ENCODE data around the gene EPHB1. TPM values are rescaled to one million over a fixed set of nuclear protein-coding genes. Genes with fewer than 3 reads are reported as not detected.

The EPHB1 gene
- total RNA-seq, 1 experiment from 2014 or later: 0.73 TPM

GRCh38 chr3:134939978-134940377 lies 144.9 kb downstream of the EPHB1 start:
- CTCF ChIA-PET: no interaction called here
- TF ChIP-seq, protein P1, sequence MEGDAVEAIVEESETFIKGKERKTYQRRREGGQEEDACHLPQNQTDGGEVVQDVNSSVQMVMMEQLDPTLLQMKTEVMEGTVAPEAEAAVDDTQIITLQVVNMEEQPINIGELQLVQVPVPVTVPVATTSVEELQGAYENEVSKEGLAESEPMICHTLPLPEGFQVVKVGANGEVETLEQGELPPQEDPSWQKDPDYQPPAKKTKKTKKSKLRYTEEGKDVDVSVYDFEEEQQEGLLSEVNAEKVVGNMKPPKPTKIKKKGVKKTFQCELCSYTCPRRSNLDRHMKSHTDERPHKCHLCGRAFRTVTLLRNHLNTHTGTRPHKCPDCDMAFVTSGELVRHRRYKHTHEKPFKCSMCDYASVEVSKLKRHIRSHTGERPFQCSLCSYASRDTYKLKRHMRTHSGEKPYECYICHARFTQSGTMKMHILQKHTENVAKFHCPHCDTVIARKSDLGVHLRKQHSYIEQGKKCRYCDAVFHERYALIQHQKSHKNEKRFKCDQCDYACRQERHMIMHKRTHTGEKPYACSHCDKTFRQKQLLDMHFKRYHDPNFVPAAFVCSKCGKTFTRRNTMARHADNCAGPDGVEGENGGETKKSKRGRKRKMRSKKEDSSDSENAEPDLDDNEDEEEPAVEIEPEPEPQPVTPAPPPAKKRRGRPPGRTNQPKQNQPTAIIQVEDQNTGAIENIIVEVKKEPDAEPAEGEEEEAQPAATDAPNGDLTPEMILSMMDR (IDR thresholded peaks at IDR 0.05; ENCODE audit: unreplicated experiment): no peak
- Mint-ChIP-seq H3K36me3 (ENCODE audit: insufficient read depth, unreplicated experiment) (no peaks in the 10 kb centered on the region), H3K4me1 (ENCODE audit: low read depth, unreplicated experiment) (no peaks in the 10 kb centered on the region), H3K4me3 (ENCODE audit: low read depth, unreplicated experiment) (no peak overlapping the region), H3K27ac (ENCODE audit: unreplicated experiment) (no peak overlapping the region), H3K27me3 (ENCODE audit: unreplicated experiment) (peaks cover 21% of the 10 kb centered on the region), H3K9me3 (ENCODE audit: low read depth, unreplicated experiment) (peaks cover 4% of the 10 kb centered on the region)
- no TSS peak for BruUV-seq (replicated peaks)
- no peak for DNase-seq
- intact Hi-C loops (cut with micrococcal nuclease; ENCODE audit: unreplicated experiment): no loop called here

- CTCF ChIA-PET: no interaction called here
- Mint-ChIP-seq H3K27ac (ENCODE audit: unreplicated experiment) (no peak overlapping the region), H3K9me3 (ENCODE audit: low read depth, unreplicated experiment) (peaks cover 4% of the 10 kb centered on the region), H3K4me1 (ENCODE audit: low read depth, unreplicated experiment) (no peaks in the 10 kb centered on the region), H3K36me3 (ENCODE audit: insufficient read depth, unreplicated experiment) (no peaks in the 10 kb centered on the region), H3K4me3 (ENCODE audit: low read depth, unreplicated experiment) (no peak overlapping the region), H3K27me3 (ENCODE audit: unreplicated experiment) (peaks cover 36% of the 10 kb centered on the region)
- TF ChIP-seq, protein P1 (IDR thresholded peaks at IDR 0.05; ENCODE audit: unreplicated experiment): no peak
- no TSS peak for BruUV-seq (replicated peaks)
- intact Hi-C loops (cut with micrococcal nuclease; ENCODE audit: unreplicated experiment): no loop called here
- DNase-seq: no peak
Observed at GRCh38 chr3:134941820-134942219, 146.8 kb downstream of the EPHB1 start.

DNA sequence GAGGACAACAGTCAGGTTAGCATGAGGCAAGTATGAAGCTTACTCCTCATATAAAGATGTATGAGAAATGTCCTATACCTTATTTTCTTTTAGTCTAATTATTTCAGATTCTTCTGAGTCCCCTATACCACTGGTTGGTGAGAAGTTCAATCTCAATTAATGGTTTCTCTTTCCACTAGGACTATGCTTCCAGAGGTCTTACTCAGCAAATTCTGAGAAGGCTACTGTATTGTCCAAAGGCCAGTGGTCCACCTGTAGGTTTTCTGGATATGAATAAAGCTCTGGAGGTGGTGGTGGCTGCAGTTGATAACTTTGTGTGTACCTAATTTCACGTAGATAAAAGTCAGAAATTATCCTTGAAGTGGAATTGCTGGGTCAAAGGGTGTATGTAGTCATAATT lies 149.4 kb downstream of the EPHB1 start:
- CTCF ChIA-PET: no interaction called here
- TF ChIP-seq, protein P1 (IDR thresholded peaks at IDR 0.05; ENCODE audit: unreplicated experiment): no peak
- no peak overlapping the region for H3K4me3 Mint-ChIP-seq (ENCODE audit: low read depth, unreplicated experiment)
- no peak for DNase-seq
- peaks cover 4% of the 10 kb centered on the region for H3K9me3 Mint-ChIP-seq (ENCODE audit: low read depth, unreplicated experiment)
- no TSS peak for BruUV-seq (replicated peaks)
- intact Hi-C loops (cut with micrococcal nuclease; ENCODE audit: unreplicated experiment): no loop called here
- H3K4me1 Mint-ChIP-seq (ENCODE audit: low read depth, unreplicated experiment): no peaks in the 10 kb centered on the region
- peaks cover 59% of the 10 kb centered on the region for H3K27me3 Mint-ChIP-seq (ENCODE audit: unreplicated experiment)
- H3K36me3 Mint-ChIP-seq (ENCODE audit: insufficient read depth, unreplicated experiment): no peaks in the 10 kb centered on the region
- no peak overlapping the region for H3K27ac Mint-ChIP-seq (ENCODE audit: unreplicated experiment)

DNA sequence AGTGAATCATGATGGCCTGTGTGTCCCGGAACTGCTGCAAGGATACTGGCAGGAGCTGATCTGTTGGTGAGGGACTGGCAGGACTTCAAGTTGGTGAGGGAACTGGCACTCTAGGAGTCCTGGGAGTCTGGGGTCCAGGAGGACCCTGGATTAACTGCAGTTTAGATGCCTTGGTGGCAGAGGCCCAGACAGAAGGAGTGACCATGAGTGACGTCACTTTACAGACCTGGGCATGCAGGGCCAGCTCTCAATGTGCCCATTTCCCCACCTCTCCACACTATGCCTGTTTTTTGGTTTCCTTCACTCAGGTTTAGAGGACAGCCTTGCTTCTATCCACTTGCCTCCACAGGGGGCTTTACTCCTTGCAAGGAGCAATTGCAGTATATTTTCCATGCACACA lies 154.1 kb downstream of the EPHB1 start:
- no peak overlapping the region for H3K27ac Mint-ChIP-seq (ENCODE audit: unreplicated experiment)
- no peaks in the 10 kb centered on the region for H3K4me1 Mint-ChIP-seq (ENCODE audit: low read depth, unreplicated experiment)
- no peaks in the 10 kb centered on the region for H3K9me3 Mint-ChIP-seq (ENCODE audit: low read depth, unreplicated experiment)
- peaks cover 73% of the 10 kb centered on the region for H3K27me3 Mint-ChIP-seq (ENCODE audit: unreplicated experiment)
- intact Hi-C loops (cut with micrococcal nuclease; ENCODE audit: unreplicated experiment): no loop called here
- no TSS peak for BruUV-seq (replicated peaks)
- no peaks in the 10 kb centered on the region for H3K36me3 Mint-ChIP-seq (ENCODE audit: insufficient read depth, unreplicated experiment)
- TF ChIP-seq, protein P1 (IDR thresholded peaks at IDR 0.05; ENCODE audit: unreplicated experiment): no peak
- DNase-seq: no peak
- CTCF ChIA-PET: interaction anchor here (0.6 to 0.9 kb wide), 3 partner anchors 8 to 144 kb away, joined by 3 to 4 read pairs (median 4); no protein-coding TSS in a partner anchor
- no peak overlapping the region for H3K4me3 Mint-ChIP-seq (ENCODE audit: low read depth, unreplicated experiment)

Measured in Calu3 (cell line).